DMS79 treated with DMSO at 0.1 percent for 48 hours (cell line): ENCODE measurements around the gene KCNG2.

Source experiments
- DNase-seq: peaks from one replicate; lab custom pipeline; 2025; lab: John Stamatoyannopoulos, UW

The KCNG2 gene

DNA sequence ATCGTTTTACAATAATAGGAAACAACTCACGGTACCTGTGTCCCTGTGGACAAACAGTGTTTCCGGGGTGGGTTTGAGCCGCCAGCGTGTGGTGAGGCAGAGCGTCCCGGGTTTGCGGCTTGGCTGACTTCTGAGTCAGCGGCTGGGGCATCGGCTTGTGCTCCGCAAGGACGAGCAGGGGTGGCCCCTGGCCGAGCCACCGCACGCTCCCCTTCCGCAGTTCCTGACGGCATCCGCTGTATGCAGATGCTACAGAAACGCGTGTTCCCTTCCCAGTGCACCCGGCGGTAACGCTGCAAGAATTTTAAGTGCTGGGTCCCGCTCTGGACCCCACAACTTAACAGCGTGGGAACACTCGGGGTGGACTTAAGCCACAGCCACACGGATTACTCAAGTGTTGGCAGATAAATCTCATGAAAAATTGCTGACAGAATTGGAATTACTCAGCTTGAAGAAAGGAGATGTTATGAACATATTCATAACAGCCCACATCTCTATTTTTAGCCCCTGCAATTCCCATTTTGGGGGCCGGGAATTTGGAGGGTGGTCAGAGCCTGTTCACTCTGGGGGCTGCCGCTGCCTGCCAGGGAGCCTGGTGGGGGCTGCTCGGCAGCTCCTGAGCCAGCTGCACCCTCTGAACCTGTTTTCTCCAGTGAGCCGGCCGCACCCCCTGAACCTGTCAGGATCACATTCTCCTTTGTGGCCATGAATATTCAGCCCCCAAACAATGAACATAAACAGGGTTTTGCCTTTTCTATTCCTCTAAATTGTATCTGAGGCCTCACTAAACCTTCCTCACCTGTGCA lies 12.6 kb upstream of the KCNG2 start:
- no peak for DNase-seq

DNA sequence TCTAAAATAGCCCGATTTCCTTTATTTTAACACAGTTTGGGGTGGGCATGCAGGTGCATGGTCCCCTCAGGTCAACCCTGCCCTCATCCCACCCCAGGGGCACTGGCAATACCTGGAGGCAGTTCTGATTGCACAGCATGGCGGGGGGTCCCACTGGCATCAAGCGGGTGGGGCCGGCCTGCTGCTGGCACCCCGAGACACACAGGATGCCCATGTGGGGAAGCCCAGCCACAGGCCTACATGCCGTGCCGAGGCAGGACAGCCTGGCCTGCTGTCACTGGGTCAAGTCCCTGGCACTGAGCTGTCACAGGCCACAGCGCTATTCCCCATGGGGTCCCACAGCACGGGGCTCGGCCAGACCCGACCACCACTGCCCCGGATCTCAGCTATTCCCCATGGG lies 11.9 kb upstream of the KCNG2 start:
- DNase-seq, result no peak

DNA sequence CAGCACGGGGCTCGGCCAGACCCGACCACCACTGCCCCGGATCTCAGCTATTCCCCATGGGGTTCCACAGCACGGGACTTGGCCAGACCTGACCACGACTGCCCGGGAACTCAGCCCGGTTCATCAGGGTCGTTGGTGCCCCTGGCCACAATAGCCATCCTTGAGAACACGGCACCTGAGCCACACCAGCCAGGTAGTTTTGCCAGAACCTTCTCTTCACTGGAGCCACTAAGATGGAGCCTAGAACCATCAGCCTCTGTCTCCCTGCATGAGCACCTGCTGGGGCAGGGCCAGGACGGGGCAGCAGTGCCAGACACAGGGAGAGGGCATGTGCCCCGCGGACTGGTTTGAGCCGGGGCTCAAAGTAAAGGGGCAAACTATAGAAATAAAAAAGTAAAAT lies 11.4 kb upstream of the KCNG2 start:
- DNase-seq, result no peak

DNA sequence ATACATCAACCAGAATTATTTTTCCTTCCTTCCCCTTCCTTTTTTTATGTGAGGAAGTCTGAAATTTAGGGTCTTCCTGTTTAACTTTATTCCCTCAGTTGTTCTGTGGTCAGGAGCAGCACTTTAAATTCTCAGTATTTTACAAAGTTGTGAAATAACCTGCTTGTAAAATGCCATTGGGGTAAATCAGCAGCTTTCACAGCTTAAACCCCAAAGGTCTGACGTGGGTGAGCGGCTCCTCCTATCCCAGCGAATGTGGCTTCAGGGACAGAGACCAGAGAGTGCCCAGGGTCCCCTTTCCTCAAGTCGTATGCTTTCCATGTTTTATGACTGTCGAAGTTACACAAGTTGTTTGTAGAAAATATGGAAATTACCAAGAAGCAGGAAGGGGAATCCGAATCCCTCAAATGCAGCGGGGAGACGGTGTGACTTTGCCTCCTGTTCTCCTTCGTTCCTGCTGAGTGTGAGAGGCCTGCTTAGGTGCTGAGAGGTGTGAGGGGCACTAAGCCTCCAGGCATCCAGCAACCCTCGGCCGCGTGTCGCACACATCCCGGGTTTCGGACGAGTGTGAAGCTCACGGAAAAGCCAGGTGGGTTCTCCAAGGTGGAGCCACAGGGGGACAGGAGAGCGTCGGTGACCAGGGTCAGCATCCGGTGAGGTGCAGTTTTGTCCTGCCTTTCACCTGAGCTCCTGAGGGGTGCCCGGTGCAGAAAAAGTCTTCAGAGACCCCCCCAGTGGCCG lies 10.8 kb upstream of the KCNG2 start:
- DNase-seq, result no peak

DNA sequence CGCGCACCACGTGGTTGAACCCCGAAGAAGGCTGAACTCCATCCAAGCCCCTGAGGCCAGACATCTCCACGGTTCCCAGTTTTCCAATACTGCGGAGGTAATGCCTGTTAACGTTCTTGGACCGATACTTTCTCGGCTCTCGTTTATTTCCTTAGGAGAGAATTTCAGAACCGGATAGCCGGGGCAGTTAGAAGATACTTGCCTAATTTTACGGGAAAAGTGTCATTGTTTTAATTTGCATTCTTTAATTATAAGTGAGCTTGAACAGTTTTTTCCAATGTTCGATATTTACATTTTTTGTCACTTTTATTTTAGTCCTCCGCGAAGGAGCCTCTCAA lies 10.2 kb upstream of the KCNG2 start:
- no peak for DNase-seq

DNA sequence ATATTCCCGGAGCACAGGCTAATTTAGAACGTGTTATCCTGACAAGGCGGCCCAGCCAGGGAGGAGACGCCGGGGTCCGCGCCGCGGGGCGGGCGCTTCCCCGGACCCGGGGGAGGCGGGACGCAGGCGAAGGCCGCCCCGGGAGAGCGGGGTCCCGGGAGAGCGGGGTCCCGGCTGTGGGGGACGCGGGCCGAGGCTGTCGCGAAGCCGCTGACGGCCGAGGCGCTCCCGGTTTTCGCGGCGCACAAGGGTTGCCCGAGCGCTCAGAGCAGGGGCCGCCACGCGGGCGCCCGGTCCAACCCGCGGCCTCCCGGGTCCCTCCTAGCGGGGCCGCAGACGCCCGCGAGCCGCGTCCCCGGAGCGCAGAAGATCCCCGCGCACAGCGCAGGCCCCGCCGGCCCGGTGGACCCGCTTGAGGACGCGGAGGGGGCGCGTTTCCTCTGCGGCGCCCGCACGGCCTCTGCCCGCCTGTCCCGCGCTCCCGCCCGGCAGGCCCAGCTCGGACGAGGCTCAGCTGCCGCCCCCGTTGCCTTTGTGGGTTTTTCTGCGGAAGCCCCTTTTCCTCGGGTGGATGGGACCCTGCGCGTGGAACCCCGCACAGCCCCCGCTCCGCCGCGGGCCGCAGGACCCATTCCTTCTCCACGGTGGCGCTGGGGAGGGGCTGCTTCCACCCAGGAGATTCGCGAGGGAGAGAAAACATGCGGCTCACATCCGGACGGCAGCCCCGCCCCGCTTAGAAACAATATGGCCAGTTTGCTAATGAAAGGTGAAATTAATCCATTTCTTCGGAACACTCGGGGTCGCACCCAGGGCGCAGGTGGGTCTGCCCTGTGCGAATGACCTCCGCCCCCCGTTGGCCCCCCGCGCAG lies 9.6 kb upstream of the KCNG2 start:
- no peak for DNase-seq

DNA sequence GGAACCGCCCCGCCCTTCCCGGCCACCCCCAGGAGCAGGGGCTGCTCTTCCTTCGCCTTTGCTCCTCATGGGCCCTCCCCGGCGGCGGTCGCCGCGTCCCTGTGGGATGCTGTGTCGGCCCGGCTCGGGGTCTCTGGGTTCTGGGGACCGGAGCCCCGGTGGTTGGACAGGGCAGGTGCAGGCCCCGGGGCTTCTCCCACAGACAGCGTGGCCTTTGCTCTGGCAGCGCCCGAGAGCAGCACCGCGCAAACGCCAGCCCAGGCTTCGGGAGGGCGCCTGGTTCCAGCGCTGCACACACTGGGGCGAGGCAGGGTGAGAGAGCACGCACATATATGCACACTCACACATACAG lies 9.0 kb upstream of the KCNG2 start:
- no peak for DNase-seq

DNA sequence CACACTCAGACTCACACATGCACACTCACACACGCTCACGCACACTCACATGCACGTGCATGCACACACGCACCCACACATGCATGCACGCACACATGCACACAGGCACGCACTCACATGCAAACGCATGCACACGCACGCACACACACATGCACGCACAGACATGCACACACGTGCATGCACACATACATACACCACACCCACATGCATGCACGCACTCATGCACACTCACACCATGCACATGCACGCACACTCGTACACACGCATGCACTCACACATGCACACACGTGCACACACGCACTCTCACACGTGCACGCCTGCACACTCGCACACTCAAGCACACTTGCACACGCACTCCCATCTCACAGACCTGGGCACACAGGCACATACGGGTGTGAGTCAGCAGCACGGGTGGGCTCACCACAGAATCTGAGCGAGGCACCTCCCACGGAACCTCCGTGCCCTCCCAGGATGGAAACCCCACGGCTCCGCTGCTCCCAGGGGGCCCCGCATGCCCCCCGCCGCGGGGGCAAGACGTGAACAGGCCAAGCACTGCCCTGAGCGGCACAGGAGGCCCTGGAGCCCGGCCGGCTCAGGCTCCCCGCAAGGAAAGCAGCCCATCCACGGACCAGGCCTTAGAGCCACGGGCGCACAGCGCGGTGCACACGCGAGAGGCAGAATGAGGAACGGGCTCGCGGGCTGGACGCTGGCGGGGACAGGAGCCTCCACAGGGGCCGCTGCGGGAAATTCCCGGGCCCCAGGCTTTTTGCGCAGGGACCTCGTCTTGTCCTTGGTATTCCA lies 8.4 kb upstream of the KCNG2 start:
- no peak for DNase-seq

DNA sequence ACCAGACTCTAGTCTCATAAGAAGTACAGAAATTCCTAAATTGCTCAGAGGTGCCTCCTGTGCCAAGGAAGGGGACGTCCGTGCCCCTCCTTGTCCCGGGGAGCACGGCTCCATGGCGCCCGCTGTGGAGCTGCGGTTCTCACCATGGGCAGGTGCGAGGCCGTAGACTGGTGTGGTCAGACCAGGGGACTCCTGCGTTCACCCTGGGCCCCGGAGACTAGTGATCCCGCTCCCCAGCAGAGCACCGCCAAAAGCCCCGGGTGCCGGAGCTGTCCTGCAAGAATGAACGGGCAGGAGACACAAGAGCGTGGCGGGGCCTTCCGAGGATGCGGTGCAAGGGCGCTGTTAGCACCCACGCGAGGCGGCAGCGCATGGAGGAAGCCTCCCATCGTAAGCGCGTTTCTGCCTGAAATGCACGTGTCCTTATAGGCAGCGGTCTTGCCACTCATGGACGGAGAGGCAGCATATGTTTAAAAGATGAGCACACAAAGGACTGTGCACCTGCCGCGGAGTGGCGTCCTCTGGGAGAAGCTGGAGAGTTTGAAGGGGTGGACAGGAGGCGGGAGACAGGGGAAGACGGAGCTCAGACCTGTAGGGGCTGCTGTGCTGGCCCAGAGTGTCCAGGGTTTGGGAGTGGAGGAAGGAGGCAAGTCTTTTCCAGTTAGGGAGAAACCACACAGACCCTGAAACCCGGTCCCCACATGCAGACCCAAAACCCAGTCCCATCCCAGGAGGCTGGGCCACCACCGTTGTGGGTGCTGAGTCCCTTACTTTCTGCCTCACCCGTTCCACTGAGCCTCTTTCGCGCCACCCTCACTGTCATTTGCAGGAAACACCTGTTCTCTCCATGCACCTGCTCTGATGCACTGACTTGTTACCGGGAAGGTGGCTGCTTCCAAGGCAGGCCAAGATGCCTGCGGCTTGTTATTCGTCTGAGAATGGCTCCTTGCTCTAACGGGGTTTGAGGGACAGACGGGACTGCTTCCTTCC lies 7.5 kb upstream of the KCNG2 start:
- DNase-seq, result peak; percentile 42

DNA sequence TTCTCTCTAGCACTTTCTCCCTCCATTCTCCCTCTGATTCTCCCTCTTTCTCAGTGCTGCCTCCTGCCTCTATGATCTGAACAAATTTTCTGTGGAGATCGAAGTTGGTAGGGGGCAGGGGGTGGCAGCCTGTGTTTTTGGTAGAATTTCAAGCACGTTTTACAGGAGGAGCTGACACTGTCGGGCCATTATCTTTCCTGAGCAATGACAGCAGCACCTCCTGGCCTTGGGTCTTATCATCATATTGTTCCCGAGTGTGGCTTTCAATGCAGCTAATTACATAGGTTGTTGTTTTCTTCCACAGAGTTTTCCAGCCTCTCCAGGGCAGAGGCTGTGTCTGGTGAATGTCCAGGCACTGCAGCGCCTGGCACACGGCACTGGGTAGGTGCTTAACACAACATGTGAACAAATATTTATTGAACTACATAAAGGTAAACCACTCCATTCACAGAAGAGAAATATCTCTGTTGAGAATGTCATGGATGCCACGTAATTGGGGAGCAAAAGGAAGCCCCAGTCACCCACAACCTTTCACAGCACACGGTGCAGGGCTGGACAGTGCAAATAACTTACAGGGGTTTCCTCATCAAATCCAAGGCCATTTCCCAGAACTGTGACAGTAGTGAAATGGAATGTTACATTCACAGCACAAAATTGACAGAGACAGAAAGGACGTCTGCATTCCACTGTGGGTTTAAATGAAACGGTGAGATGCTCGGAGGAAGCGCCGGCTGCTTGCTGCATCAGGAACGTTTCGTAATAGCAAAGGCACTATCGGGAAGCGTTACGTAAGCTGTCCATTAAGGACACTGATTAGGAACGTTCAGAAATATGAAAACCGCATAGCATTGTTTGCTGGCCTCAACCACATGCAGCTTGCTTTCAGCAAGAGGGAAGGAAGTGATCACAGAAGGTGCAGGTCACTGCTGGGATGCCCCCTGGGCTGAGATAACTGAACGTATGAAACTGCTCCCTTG lies 6.5 kb upstream of the KCNG2 start:
- DNase-seq, result peak; percentile 13

DNA sequence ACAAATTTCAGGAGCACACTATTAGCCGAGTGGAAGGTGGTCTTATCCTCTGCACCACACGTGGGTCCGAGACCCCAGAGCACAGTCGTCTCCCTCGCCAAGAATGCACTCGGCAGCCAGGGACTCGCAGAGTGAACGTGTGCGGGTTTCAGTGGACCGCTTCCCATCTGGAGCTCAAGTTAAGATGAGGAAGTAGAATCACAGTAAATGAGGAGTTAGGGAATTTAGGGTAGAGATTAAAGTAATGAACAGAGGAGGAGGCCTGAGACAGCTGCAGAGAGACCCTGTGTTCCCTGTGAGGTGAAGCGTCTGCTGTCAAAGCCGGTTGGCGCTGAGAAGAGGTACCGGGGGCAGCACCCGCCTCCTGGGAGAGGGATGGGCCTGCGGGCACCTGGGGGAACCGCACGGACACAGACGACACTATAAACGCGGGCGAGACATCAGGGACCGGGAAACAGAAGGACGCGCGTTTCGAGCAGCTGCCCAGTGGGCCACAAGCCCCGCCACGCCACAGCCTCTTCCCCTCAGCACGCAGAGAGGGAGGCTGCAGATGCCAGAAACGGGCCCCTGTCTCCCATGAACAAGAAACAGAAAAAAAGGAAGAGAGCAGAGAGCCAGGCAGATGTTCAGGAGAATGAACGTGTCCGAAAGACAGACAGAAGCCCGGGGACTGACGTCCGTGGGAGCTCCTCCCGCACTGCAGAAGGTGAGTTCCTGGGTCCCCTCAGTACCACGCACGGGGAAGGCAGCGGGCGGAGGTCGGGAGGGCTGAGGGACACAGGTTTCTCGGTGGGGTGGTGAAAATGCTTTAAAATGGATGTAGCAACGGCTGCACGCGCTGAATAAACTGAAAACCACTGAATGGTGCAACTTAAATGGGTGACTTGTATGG lies 5.4 kb upstream of the KCNG2 start:
- no peak for DNase-seq

DNA sequence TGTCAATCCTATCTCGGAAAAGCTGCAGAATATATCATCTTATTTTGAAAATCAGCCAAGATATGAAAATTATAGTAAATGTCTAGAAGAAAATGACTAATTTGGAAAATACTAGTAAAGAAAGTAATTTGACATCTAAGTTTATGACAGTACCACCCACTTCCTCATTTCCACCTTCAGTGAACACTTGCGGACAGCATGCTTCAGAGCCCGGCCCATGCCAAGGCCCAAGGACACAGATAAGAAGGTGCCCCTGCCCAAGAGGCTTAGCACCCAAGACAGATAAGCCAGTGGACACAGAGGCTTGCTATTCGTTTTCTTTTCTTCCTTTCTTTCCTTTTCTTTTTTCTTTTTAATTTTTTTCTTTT lies 4.8 kb upstream of the KCNG2 start:
- no peak for DNase-seq

DNA sequence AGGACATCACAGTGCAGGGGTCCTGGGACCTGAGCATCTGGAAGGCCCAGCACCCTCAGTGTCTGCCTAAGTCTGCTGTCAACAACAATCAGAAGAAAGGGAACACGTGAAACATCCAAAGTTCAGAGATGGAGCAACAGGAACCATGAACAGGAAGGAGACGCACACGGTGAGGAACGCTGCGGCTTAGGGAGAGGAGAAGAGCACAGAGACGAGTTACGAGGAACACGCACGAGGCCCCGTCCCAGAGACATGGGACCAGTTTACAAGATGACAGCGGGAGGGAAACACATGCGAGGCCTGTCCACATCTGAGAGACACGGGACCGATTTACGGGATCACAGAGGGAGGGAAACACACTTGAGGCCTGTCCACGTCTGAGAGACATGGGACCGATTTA lies 2.9 kb upstream of the KCNG2 start:
- DNase-seq, result no peak

DNA sequence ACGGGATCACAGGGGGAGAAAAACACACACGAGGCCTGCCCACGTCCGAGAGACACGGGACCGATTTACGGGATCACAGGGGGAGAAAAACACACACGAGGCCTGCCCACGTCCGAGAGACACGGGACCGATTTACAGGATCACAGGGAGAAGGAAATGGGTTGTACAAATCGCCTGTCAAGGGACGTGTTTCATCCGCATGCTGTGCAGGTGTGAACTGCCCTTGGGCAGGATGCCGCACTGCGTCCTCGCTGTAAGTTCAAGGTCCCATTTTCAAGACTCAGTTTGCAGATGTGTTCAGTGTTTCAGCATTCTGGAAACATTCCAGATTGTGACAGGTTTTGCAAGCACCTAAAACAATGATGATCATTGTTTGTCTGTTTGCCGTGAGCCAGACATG lies 2.3 kb upstream of the KCNG2 start:
- no peak for DNase-seq

DNA sequence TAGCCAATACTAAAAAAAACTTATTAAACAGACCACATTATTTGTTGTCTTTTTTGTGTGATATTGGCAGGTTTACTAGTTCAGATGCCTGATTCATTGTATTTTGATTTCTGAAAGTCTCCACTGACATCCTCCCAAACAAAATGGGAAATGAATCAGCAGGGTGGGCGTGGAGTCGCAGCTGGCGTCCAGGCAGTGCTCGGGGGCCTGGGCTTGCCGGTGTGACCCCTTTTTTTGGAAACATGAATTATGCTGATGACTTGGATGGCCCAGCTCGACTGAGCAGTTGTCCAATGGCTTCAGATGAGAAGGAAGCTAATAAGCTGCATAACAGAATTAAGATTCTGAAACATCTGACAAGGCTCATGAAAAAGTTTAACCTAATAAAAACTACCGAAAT lies 1.7 kb upstream of the KCNG2 start:
- DNase-seq, result no peak

DNA sequence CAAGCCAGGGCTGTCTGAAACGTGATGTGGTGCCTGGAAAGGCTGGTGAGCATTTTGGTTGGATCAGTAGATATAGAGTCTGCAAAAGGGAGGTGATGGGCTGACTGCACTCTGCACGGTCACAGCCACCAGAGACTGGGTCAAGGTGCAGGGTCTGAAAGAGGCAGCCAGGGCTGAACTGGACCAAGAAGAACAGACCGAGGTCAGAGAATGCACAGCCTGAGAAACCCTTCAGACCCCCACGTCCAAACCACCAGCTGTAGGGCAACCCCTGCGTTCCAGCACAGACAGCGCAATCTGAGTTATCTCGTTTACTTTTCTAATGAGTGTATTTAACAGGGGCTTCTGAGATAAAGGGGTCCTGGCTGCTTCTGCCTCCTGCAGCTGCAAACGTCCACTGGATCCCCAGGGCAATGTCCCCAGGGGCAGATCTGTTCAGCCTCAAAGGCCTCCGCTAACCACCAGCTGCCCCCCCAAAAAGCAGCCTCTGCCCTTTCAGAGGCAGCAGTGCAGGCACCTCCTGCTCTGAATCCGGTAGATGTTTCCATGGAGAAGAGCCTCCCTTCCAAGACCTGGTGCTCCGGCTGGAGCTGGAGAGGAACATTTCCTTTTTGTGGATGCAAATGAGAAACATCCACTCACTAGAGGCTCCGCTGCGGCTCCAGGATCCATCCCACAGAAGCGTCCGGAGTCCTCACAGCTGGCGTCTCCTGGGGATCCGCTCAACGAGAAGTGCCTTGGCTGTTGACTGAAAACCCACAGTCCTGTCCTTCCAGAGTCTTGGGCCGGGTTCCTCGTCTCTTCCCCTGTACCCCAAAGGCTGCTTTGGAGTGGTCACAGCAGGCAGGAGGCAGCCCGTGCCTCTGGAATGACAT lies 970 bp upstream of the KCNG2 start:
- DNase-seq, result peak; percentile 47

DNA sequence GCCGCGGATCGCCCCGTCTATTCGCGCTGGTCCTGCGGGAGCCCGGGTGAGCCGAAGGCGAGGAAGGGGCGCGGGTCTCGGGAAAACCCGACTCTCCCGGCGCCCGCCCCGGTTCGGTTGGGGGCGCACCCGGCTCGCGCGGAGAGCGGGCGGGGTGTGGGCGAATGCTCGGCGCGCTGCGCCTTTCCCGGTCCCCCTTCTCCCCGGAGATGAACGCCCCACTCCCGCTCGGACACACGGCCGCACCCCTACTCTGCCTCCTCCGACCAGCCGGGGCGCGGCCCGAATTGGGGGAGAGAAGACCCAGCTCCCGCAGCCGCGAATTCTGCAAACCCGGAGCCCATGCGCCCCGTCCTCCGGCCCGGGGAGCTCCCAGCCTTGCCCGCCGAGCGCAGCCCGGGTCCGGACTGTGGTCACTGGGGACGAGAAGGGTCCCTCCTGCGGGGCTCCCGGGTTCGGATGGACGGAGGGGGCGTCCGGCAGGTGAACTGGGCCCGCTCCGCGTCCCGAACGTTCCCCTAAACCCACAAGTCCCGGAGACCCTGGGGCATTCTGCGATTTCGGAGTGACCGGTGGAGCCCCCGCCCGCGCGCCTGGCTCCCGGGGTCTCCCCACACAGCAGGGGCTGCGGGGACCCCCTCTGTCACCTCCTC lies 734 bp downstream of the KCNG2 start:
- DNase-seq, result no peak
